ENCODE data around the gene RAB7A. TPM values are rescaled to one million over a fixed set of nuclear protein-coding genes. Genes with fewer than 3 reads are reported as not detected.

The RAB7A gene
- total and polyA plus RNA-seq, 2 of the 13 experiments (the other 11 are each of a cell fraction or from before 2014, with no cell fraction given): 26.5 to 182 TPM

- H2AFZ ChIP-seq (ENCODE audit: low read length): no peak overlapping the region
- H3K9ac ChIP-seq (ENCODE audit: insufficient read depth, low read depth, low read length): no peak overlapping the region
- 0 out of 2 replicates have a peak, but pooled peaks cover 3% of the 10 kb centered on the region for H4K20me1 ChIP-seq (ENCODE audit: insufficient read depth, low read length)
- ATAC-seq (peak; percentile 62), DNase-seq (ENCODE audit: low spot score) (no peak), FAIRE-seq (no peak)
- H3K4me3 ChIP-seq (replicated peaks in 1 of 3; ENCODE audit: insufficient read depth in 1 of 3, low read depth in 2 of 3, low read length in 3 of 3): no peak overlapping the region
- ChIA-PET POLR2A (no interaction called here), CTCF (ENCODE audit: low intra/inter-chr PET ratio, low total read pairs) (no interaction called here)
- intact Hi-C loops (cut with micrococcal nuclease; ENCODE audit: unreplicated experiment) (no loop called here), in situ Hi-C loops (cut with HindIII; ENCODE audit: extremely low pct_ligation_motif_present, low pct_unique_long_range_greater_than_20kb) (no loop called here)
- no peaks in the 10 kb centered on the region for H3K9me3 ChIP-seq (ENCODE audit: low read length)
- 0 out of 5 replicates have a peak, but pooled peaks cover 0 to 2% of the 10 kb centered on the region in 2 experiments for H3K36me3 ChIP-seq (replicated peaks in 1 of 2; ENCODE audit: control insufficient read depth in 1 of 2, insufficient read depth in 2 of 2, low read length in 2 of 2)
- TF ChIP-seq ZNF557 (CRISPR knock-in tag; IDR thresholded peaks at IDR 0.05): no peak
- TF ChIP-seq AGO2 (optimal IDR thresholded peaks at IDR 0.05; ENCODE audit: low read depth, low read length): peak; percentile 73
- TF ChIP-seq ZNF687 (CRISPR knock-in tag; IDR thresholded peaks at IDR 0.05): 0 out of 2 replicates have a peak, but pooled peaks have one; percentile 9
- no peaks in the 10 kb centered on the region for H3K79me2 ChIP-seq (ENCODE audit: insufficient read depth, low read length)
- no TSS peak for BruUV-seq (replicated peaks)
- H3K4me1 ChIP-seq (ENCODE audit: insufficient read depth, low read length): peaks cover 13% of the 10 kb centered on the region
- H3K27me3 ChIP-seq (ENCODE audit: control insufficient read depth in 1 of 2, insufficient read depth in 2 of 2, low read length in 2 of 2): no peaks in the 10 kb centered on the region; a peak in 1 of 5 replicates
- no peak overlapping the region for H3K4me2 ChIP-seq (ENCODE audit: low read depth, low read length)
- 63% methylated on average over 7 of the region's 10 CpGs for WGBS (ENCODE audit: low lambda C conversion rate)
- no peak overlapping the region for H3K27ac ChIP-seq (ENCODE audit: extremely low read length, insufficient read depth, low read length)
Observed at GRCh38 chr3:128824132-128824850, 98.3 kb downstream of the RAB7A start.
